Measurements from ENCODE around the gene VAV1.
"Not testable (repeated sequence)": the region's sequence is repeated elsewhere in the genome, so short reads cannot be mapped to it uniquely, and the experiment has no call there.

Gene VAV1

GRCh38 chr19:6868351-6868750 is 95.8 kb downstream of the VAV1 start:
- DNase-seq (ENCODE audit: low read depth in 1 of 2, low spot score in 1 of 2) = peak; percentile 90 to 96
- TF ChIP-seq SPI1 (IDR thresholded peaks at IDR 0.05; ENCODE audit: borderline replicate concordance, low read depth) (no peak), POLR2AphosphoS5 (IDR thresholded peaks at IDR 0.05; ENCODE audit: low read depth) (peak; percentile 81), GABPA (IDR thresholded peaks at IDR 0.05; ENCODE audit: low read depth) (peak; percentile 42; the same call in 1 of the 2 replicates), REST (IDR thresholded peaks at IDR 0.05; ENCODE audit: insufficient replicate concordance, low read depth) (peak; percentile 32)
- peak overlapping the region; percentile 83 for H3K27ac ChIP-seq (replicated peaks)
- H3K4me3 ChIP-seq (replicated peaks; ENCODE audit: insufficient read depth, low read length) = no peak overlapping the region
- H3K27me3 ChIP-seq (ENCODE audit: insufficient read depth, poor library complexity, severe bottlenecking) = no peaks in the 10 kb centered on the region

GRCh38 chr19:6869151-6869882 is 96.8 kb downstream of the VAV1 start:
- not testable (repeated sequence) for H3K27me3 ChIP-seq (ENCODE audit: insufficient read depth, poor library complexity, severe bottlenecking); H3K4me3 ChIP-seq (replicated peaks; ENCODE audit: insufficient read depth, low read length); DNase-seq (ENCODE audit: low read depth in 1 of 2, low spot score in 1 of 2)
- peak overlapping the region; percentile 83 for H3K27ac ChIP-seq (replicated peaks)

GRCh38 chr19:6873708-6874431 is 101.4 kb downstream of the VAV1 start:
- TF ChIP-seq CTCF (IDR thresholded peaks at IDR 0.05; ENCODE audit: insufficient read depth, low read length) (no peak), REST (IDR thresholded peaks at IDR 0.05; ENCODE audit: insufficient replicate concordance, low read depth) (no peak), POLR2AphosphoS5 (IDR thresholded peaks at IDR 0.05; ENCODE audit: low read depth) (no peak), GABPA (IDR thresholded peaks at IDR 0.05; ENCODE audit: low read depth) (no peak), SPI1 (IDR thresholded peaks at IDR 0.05; ENCODE audit: borderline replicate concordance, low read depth) (no peak)
- no peak overlapping the region for H3K4me3 ChIP-seq (replicated peaks; ENCODE audit: insufficient read depth, low read length)
- no peak overlapping the region for H3K27ac ChIP-seq (replicated peaks)
- no peak for DNase-seq (ENCODE audit: low read depth in 1 of 2, low spot score in 1 of 2)
- no peaks in the 10 kb centered on the region for H3K27me3 ChIP-seq (ENCODE audit: insufficient read depth, poor library complexity, severe bottlenecking)

- H3K27me3 ChIP-seq (ENCODE audit: insufficient read depth, poor library complexity, severe bottlenecking) = no peaks in the 10 kb centered on the region
These were observed 102.7 kb downstream of the VAV1 start for GRCh38 chr19:6875218-6875617.

More at GRCh38 chr19:6875218-6875617, 102.7 kb downstream of the VAV1 start:
- DNase-seq (ENCODE audit: low read depth in 1 of 2, low spot score in 1 of 2) = no peak
- H3K4me3 ChIP-seq (replicated peaks; ENCODE audit: insufficient read depth, low read length) = no peak overlapping the region
- H3K27ac ChIP-seq (replicated peaks) = no peak overlapping the region
- TF ChIP-seq CTCF (IDR thresholded peaks at IDR 0.05; ENCODE audit: insufficient read depth, low read length) = no peak
- TF ChIP-seq REST (IDR thresholded peaks at IDR 0.05; ENCODE audit: insufficient replicate concordance, low read depth) = no peak
- no peak for TF ChIP-seq POLR2AphosphoS5 (IDR thresholded peaks at IDR 0.05; ENCODE audit: low read depth)
- TF ChIP-seq SPI1 (IDR thresholded peaks at IDR 0.05; ENCODE audit: borderline replicate concordance, low read depth) = no peak
- no peak for TF ChIP-seq GABPA (IDR thresholded peaks at IDR 0.05; ENCODE audit: low read depth)

Measured in HL-60 (cell line).